GM18498 (cell line): ENCODE data around the gene ZNF610.
"Not testable (repeated sequence)": the region's sequence is repeated elsewhere in the genome, so short reads cannot be mapped to it uniquely, and the experiment has no call there.

Experiments used
- ATAC-seq: cut with Tn5 transposase; IDR thresholded peaks from one replicate; pipeline ENCODE4 v1.9.1; 2021; ENCODE audit warnings: mild to moderate bottlenecking, moderate library complexity; ENCODE audit not compliant: unreplicated experiment

Gene ZNF610

DNA sequence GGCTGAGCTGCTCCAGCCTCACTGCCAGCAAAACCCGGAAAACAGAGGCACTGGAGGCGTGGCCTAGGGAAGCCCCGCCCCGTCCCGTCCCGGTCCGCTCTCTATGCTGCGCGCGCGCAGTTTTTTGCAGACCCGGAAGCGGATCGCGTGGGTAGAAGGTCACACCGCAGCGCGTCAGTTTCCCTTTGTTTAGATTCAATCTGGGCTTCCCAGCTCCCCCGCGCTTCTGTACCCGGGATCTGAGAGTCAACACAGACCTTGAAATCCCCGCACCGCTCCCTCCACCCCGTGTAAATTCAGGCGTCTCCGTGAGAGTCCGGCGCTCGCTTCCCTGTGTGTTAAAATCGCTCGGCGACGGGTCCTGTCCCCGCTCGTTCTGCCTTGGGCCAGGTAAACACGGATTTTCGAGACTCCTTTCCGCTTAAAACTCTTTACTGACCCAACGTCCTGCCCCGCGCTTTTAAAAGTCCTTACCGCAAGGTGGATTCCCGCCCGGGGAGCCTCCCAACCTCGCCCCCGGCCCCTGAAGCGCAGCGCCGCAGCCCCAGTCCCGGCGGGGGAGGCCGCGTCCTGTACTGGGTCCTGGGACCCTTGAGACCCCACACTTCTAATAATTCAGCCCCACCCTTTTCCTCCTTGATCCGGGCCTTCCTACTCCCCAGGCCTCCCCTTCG is at the start of gene ZNF610:
ZNF610 (plus strand) TSS at position 127 of the 674 bp plus-strand sequence. CDS start 12,930 bp downstream, outside the sequence.
- peak; percentile 76 for ATAC-seq

DNA sequence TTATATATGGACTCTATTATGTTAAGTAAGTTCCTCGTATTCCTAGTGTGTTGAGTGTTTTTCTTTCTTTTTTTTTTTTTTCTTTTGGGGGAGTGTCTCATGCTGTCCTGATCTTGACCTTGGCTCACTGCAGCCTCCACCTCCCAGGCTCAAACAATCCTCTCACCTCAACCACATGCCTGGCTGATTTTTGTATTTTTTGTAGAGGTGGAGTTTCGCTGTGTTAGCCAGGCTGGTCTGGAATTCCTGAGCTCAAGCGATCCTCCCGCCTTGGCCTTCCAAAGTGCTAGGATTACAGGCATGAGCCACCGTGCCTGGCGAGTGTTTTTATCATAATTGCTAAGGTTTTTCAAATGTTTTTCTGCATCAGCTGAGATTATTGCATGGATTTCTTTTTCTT is 49.8 kb upstream of the ZNF610 start:
- no peak for ATAC-seq

DNA sequence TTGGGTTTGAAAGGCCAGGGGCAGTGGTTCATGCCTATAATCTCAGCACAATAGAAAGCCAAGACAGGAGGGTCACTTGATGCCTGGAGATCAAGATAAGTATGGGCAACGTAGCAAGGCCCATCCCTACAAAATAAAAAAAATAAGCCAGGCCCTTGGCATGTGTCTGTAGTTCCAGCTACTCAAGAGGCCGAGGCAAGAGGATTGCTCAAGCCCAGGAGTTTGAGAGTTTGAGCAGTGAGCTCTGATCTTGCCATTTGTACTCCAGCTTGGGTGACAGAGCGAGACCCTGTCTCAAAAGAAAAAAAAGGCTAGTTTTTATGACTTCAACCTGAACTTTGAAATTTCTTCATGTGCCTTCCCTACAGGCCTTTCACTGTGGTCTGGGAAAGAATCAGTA is 44.3 kb upstream of the ZNF610 start:
- ATAC-seq, result no peak

DNA sequence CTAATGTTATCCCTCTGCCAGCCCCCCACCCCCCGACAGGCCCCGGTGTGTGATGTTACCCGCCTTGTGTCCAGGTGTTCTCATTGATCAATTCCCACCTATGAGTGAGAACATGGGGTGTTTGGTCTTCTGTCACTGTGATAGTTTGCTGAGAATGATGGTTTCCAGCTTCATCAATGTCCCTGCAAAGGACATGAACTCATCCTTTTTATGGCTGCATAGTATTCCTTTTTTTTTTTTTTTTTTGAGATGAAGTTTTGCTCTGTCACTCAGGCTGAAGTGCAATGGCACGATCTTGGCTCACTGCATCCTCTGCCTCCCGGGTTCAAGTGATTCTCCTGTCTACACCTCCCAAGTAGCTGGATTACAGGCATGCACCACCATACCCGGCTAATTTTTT is 43.1 kb upstream of the ZNF610 start:
- not testable (repeated sequence) for ATAC-seq

DNA sequence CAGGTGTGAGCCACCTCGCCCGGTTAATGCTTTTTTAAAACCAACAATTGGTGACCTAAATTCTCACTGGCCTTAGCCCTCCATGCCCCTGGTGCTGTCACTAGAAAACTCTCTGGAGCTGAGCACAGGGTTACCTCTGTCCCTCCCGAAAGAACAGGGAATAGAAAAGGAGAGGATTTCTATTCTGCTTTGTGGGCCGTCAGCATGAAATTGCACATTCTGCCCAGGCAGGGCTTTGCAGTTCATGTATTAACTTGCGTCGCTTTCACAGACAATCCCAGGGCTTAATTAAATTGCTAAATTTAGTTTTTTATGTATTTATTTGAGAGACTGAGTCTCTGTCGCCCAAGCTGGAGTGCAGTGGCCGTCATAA is 39.7 kb upstream of the ZNF610 start:
- ATAC-seq, result no peak

DNA sequence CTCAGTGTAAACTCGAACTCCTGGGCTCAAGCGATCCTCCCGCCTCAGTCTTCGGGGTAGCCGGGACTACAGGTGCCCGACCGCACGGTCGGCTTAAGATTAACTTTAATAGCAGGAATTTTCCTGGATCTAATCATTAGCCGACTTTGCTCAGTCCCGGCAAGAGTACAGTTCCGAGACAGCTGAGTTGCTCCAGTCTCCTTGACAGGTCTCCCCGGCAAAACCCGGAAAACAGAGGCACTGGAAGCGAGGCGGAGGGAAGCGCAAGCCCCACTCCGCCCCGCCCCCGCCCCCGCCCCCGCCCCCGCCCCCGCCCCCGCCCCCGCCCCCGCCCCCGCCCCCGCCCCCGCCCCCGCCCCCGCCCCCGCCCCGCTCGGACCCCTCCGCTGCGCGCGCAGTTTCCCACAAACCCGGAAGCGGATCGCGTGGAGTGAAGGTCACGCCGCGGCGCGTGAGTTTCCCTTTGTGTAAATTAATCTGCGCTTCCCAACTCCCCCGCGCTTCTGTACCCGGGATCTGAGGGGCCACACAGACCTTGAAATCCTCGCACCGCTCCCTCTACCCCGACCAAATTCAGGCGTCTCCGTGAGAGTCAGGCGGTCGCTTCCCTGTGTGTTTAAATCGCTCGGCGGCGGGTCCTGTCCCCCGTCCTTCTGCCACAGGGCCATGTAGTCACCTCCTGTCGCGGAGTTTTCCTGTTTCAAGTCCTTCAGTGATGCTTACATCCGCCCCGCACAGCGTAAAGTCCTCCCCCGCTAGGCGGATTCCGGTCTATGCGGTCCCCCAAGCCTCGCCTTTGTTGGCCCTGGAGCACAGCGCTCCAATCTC is 39.1 kb upstream of the ZNF610 start, which contains the start of gene ZNF480:
ZNF480 (plus strand) TSS at position 397 of the 828 bp plus-strand sequence. CDS start 3,244 bp downstream, outside the sequence.
- ATAC-seq, result peak; percentile 63

DNA sequence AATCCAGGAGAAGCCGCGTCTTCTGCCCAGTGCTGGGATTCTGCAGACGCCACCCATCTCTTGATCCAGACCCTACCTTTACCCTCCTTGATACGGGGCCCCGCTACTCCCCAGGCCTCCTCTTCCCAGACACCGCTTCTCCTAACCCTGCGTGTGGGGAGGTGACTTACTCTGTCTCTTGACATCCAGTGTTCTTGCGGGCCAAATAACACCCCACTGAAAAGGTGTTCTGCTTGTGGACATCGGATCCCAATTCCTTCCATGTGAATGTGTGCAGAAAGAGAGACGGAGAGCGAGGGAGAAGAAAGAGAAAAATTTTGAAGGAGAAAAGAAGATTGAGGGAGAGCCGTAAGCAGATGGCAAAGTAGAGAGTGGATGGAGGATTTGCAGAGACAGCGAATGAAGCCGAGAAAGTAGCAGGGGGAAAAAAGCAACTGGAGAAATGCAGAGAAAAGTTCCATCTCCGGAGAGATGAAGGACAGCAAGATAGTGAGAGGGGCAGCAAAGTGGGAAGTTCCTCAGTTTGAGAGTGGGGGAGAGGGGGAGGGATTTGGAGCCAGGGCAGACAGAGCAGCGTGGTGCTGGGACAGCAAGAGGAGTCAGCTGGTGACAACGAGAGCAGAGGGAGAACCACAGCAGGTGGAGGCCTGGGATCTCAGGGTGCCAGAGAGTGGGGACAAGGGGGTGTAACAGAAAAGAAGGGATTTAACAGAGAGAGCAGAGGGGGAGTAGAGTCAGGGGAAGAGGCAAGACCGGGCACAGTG is 38.3 kb upstream of the ZNF610 start:
- peak; percentile 13 for ATAC-seq

DNA sequence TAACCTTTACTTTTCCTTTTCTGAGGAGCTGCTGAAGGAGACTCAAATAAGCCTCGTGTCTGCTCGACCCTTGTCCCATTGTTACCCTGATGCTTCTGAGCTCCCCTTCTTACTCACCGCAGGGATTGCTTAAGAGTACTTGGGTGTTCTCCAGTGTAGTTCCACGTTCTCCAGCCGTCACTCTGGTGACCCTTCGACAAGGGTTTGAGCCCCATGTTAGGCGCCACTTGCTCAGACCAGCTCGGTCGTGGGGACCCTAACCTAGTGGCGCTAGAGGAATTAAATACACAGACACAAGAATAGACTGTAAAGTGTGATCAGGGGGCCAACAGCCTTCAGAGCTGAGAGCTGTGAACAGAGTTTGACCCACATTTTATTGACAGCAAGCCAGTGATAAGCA is 28.8 kb upstream of the ZNF610 start:
- no peak for ATAC-seq

DNA sequence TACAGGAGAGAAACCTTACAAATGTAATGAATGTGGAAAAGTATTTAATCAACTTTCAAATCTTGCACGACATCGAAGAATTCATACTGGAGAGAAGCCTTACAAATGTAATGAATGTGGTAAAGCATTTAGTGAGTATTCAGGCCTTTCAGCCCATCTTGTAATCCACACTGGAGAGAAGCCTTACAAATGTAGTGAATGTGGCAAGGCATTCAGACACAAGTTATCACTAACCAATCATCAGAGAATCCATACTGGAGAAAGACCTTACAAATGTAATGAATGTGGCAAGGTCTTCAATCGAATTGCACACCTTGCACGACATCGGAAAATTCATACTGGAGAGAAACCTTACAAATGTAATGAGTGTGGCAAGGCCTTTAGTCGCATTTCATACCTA is 13.6 kb upstream of the ZNF610 start:
- ATAC-seq, result no peak

DNA sequence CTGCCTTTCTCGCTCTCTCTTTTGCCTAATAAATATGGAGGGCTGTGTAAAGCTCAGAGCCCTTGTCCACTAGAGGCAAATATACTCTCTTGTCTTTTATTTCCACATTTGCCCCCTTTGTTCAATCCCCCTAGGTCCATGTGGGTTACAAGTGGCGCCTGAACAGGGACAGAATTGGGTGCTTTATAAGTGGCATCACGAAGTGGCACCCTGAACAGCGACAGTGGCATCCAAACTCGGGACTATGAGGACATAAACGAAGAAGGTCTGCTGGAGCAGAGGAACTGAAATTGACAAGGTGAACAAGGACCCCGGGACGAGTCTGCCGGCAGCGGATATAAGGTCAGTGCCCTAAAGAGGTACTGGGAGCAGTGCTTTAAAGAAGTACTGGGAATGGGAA is 4.3 kb upstream of the ZNF610 start:
- no peak for ATAC-seq

DNA sequence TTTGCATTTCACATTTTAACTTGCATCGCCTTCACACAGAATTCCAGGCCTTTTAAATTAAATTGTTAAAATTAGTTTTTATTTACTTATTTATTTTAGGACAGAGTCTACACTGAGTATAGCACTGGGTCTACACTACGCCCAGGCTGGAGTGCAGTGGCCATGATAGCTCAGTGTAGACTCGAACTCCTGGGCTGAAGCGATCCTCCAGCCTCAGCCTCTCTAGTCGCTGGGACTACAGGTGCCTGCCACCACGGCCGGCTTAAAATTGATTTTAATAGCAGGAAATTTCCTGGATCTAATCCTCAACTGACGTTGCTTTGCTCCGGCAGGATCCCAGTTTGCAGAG is 301 bp upstream of the ZNF610 start:
- peak; percentile 34 for ATAC-seq

DNA sequence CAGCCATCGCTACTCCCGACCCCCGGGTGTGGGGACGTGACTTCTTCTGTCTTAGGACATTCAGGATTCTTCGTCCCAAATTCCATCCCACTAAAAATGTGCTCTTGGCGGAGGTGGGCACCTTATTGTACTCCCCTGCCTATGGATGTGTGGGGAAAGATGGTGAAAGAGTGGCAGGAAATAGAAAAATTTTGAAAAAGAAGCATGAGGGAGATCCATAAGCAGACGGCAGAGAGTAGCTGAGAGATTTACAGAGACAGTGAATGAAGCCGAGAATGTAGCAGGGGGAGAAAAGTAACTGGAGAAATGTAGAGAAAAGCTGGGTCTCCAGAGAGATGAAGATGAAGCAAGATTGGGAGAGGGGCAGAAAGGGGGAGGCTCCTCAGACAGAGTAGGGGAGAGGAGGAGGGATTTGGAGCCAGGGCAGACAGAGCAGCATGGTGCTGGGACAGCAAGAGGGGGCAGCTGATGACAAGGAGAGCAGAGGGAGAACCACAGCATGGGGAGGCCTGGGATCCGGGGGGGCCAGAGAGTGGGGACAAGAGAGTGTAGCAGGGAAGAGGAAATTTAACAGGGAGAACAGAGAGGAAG is 843 bp downstream of the ZNF610 start:
- no peak for ATAC-seq

DNA sequence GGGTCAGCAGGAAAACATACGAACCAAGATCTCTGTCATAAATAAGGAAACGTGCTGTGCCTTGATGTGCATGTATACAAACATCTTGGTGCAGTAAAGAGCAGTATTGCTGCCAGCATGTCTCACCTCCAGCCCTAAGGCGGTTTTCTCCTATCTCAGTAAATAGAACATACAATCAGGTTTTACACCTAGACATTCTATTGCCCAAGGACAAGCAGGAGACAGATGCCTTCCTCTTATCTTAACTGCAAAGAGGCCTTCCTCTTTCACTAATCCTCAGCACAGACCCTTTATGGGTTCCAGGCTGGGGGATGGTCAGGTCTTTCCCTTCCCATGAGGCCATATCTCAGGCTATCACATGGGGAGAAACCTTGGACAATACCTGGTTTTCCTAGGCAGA is 3.0 kb downstream of the ZNF610 start:
- ATAC-seq, result not testable (repeated sequence)

DNA sequence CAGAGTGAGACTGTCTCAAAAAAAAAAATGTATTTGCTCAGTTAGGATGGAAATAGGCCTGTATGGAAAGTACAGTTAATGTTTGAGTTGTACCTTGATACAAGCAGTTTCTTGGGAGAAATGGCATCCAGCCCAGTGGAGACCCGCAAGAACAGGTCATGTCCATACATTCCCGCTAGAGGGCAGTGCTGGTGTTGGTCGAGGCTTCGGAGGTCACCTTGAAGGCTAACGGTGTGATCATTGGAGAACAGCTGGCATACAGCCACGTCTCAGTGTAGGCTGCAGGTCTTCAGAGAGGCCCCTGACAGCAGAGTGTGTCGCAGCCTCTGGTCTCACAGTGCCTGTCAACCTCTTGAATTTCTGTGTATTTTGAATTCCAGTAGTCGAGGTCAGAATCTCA is 7.5 kb downstream of the ZNF610 start:
- no peak for ATAC-seq

DNA sequence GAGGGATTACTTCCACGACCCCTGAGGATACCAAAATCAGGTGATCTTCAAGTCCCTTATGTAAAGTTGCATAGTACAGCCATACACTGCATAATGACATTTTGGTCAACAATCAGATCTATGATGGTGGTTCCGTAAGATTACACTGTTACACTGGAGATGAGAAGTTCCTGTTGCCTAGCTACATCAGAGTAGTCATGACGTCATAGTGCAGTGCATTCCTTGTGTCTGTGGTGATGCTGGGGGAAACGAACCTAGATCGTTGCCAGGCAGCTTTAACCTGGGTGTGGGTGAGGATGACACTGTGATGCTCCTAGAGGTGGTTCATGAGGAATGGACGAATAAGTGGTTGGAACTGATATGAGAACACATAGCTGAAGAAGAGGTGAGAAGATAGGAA is 9.1 kb downstream of the ZNF610 start:
- no peak for ATAC-seq

DNA sequence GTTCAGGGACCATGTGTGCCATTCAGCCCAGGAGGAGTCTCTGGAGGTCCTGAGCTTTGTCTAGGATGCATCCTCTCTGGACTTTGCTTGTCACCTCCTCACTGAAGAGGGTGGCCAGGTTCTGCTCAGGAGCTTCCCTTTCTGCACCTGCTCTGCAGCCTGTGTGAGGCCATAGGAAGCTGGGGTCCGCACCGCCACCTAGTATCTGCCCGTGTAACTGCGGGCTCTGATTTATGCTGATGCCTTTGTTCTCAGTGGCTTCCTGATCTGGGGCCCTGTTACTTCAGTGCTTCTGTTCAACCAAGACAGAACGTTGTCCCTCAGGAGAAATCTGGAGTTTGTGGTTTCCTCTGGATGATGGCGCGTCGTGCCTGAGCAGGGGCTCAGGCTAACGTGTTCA is 15.5 kb downstream of the ZNF610 start:
- no peak for ATAC-seq

DNA sequence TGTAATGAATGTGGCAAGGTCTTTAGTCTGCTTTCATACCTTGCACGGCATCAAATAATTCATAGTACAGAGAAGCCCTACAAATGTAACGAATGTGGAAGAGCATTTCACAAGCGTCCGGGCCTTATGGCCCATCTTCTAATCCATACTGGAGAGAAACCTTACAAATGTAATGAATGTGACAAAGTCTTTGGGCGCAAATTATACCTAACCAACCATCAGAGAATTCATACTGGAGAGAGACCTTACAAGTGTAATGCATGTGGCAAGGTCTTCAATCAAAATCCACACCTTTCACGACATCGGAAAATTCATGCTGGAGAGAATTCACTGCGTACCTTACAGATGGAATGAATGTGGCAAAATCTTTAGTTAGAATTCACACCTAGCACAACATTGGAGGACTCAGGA is 30.4 kb downstream of the ZNF610 start:
- ATAC-seq, result no peak

DNA sequence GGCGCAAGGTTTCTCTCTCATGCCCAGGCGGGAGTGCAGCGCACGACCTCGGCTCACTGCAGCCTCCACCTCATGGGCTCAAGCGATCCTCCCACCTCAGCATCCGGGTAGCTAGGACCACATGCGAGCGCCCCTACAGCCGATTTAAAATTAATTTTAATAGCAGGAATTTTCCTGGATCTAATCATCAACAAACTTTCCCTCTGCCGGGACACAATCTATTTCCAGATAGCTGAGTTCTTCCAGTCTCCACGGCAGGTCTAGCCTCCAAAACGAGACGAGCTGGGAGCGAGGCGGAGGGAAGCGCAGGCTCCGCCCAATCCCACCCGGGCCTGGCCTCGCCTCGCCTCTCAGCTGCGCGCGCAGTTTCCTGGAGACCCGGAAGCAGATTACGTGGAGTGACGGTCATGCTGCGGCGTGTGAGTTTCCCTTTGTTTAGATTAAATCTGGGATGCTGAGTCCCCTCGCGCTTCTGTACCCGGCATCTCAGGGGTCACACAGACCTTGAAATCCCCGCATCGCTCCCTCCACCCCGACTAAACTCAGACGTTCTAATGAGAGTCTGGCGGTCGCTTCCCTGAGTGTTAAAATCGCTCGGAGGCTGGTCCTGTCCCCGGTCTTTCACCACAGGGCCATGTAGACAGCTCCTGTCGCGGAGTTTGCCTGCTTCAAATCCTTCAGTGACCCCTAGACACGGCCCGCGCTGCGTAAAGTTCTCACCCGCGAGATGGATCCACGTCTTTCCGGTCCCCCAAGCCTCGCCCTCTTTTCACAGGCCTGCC is 33.7 kb downstream of the ZNF610 start, which contains the start of gene ZNF880:
ZNF880 (plus strand) TSS at position 365 of the 782 bp plus-strand sequence; CDS start at position 408, 43 bp downstream.
- ATAC-seq, result peak; percentile 85

DNA sequence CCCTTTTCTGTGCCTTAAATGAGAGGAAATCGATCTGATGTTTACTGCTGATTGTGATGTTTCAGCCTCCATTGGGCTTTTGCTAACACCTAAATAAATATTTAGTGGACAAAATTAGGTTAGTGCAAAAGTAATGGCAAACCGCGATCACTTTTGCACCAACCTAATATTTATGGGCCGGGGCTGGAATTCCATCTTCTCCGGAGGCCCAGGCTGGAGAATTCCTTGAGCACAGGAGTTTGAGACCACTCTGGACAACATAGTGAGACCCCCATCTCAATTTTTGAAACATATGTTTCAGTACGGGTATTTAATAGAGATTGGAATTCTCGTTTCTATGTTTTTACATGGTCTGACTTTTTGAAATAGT is 34.3 kb downstream of the ZNF610 start:
- ATAC-seq, result no peak

DNA sequence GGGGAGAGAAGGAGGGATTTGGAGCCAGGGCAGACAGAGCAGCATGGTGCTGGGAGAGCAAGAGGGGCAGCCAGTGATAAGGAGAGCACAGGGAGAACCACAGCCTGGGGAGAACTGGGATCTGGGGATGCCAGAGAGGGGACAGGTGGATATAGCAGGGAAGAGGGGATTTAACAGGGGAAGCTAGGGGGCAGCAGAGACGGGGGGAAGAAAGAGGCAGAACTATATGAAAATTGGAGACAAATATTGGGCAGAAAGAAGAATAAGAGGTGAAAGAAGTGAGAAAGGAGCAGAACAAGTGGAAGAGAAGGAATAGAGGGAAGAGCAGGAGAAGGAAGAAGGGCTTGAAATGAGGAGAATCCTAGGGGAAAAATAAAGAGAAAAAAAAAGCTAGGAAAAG is 55.1 kb downstream of the ZNF610 start:
- no peak for ATAC-seq
